Measurements from ENCODE around the gene BROX. TPM values are rescaled to one million over a fixed set of nuclear protein-coding genes. Genes with fewer than 3 reads are reported as not detected.

Gene BROX
- polyA plus RNA-seq, 2 of the 4 experiments (the other 2 are of a cell fraction) = 9.9 to 20.1 TPM

DNA sequence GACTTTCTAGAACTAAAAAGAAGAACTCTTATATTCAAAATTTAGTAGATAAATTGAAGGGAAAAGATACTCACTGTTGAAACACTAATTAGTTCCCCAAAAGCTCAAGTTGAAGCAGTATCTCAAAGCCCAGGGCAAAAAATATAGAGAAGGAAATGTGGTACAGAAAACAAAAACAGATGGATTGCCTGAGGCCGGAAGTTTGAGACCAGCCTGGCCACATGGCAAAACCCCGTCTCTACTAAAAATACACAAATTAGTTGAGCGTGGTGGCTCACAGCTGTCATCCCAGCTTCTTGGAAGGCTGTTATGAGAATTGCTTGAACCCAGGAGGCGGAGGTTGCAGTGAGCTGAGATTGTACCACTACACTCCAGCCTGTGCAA is 60.6 kb downstream of the BROX start:
- ATAC-seq = no peak
- no peak overlapping the region for H3K4me2 ChIP-seq
- CTCF ChIA-PET = interaction anchor here (0.6 kb wide), 1 partner anchor 309 kb away, joined by 3 read pairs; no protein-coding TSS in a partner anchor
- peaks cover 20% of the 10 kb centered on the region for H3K9me3 ChIP-seq
- H3K27ac ChIP-seq = no peak overlapping the region
- TF ChIP-seq HDAC2 (IDR thresholded peaks at IDR 0.05) = no peak
- no peak for TF ChIP-seq RAD21 (conservative IDR thresholded peaks at IDR 0.05 in 1 of 2, IDR thresholded peaks at IDR 0.05 in 1 of 2)
- no peak for TF ChIP-seq POLR2A (IDR thresholded peaks at IDR 0.05; ENCODE audit: low read length)
- no peak for TF ChIP-seq EP300 (IDR thresholded peaks at IDR 0.05)
- no peak for TF ChIP-seq KDM1A (IDR thresholded peaks at IDR 0.05; ENCODE audit: low read depth)
- TF ChIP-seq SMC3 (IDR thresholded peaks at IDR 0.05) = no peak
- no peak overlapping the region for H3K4me3 ChIP-seq
- H3K4me1 ChIP-seq = peaks cover 12% of the 10 kb centered on the region
- WGBS (ENCODE audit: missing lambda C conversion rate) = 69% methylated on average over 4 of the region's 4 CpGs
- FAIRE-seq = no peak
- no peak for DNase-seq (ENCODE audit: low read depth in 1 of 2, low spot score in 1 of 2)
- POLR2A ChIA-PET = no interaction called here

DNA sequence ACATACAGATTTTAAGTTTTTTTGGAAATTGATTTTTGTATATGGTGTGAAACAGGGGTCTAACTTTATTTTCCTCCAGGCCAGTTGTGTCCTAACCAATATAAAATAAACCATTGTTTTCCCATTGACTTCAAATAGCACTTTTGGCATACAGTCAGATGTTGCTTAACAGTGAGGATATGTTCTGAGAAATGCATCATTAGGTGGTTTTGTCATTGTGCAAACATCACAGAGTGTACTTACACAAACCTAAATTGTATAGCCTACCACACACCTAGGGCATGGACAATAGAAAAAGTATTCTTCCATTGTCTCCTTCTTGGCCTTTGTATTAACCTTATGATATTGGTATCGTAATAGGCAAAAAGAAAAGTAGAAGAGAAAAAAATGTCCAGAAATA is 65.1 kb downstream of the BROX start:
- H3K4me3 ChIP-seq = no peak overlapping the region
- TF ChIP-seq, protein P1, sequence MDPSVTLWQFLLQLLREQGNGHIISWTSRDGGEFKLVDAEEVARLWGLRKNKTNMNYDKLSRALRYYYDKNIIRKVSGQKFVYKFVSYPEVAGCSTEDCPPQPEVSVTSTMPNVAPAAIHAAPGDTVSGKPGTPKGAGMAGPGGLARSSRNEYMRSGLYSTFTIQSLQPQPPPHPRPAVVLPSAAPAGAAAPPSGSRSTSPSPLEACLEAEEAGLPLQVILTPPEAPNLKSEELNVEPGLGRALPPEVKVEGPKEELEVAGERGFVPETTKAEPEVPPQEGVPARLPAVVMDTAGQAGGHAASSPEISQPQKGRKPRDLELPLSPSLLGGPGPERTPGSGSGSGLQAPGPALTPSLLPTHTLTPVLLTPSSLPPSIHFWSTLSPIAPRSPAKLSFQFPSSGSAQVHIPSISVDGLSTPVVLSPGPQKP (IDR thresholded peaks at IDR 0.05; ENCODE audit: low read depth, low read length) = no peak
- TF ChIP-seq, protein P2, sequence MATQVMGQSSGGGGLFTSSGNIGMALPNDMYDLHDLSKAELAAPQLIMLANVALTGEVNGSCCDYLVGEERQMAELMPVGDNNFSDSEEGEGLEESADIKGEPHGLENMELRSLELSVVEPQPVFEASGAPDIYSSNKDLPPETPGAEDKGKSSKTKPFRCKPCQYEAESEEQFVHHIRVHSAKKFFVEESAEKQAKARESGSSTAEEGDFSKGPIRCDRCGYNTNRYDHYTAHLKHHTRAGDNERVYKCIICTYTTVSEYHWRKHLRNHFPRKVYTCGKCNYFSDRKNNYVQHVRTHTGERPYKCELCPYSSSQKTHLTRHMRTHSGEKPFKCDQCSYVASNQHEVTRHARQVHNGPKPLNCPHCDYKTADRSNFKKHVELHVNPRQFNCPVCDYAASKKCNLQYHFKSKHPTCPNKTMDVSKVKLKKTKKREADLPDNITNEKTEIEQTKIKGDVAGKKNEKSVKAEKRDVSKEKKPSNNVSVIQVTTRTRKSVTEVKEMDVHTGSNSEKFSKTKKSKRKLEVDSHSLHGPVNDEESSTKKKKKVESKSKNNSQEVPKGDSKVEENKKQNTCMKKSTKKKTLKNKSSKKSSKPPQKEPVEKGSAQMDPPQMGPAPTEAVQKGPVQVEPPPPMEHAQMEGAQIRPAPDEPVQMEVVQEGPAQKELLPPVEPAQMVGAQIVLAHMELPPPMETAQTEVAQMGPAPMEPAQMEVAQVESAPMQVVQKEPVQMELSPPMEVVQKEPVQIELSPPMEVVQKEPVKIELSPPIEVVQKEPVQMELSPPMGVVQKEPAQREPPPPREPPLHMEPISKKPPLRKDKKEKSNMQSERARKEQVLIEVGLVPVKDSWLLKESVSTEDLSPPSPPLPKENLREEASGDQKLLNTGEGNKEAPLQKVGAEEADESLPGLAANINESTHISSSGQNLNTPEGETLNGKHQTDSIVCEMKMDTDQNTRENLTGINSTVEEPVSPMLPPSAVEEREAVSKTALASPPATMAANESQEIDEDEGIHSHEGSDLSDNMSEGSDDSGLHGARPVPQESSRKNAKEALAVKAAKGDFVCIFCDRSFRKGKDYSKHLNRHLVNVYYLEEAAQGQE (IDR thresholded peaks at IDR 0.05) = no peak
- TF ChIP-seq, protein P3, sequence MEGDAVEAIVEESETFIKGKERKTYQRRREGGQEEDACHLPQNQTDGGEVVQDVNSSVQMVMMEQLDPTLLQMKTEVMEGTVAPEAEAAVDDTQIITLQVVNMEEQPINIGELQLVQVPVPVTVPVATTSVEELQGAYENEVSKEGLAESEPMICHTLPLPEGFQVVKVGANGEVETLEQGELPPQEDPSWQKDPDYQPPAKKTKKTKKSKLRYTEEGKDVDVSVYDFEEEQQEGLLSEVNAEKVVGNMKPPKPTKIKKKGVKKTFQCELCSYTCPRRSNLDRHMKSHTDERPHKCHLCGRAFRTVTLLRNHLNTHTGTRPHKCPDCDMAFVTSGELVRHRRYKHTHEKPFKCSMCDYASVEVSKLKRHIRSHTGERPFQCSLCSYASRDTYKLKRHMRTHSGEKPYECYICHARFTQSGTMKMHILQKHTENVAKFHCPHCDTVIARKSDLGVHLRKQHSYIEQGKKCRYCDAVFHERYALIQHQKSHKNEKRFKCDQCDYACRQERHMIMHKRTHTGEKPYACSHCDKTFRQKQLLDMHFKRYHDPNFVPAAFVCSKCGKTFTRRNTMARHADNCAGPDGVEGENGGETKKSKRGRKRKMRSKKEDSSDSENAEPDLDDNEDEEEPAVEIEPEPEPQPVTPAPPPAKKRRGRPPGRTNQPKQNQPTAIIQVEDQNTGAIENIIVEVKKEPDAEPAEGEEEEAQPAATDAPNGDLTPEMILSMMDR (IDR thresholded peaks at IDR 0.05) = no peak
- TF ChIP-seq CBX2 (IDR thresholded peaks at IDR 0.05; ENCODE audit: borderline replicate concordance, low read depth) (no peak), FOSL2 (IDR thresholded peaks at IDR 0.05) (no peak), FOSL2 (CRISPR knock-in tag; IDR thresholded peaks at IDR 0.05) (peak; percentile 29; the same call in 1 of the 2 replicates), HDAC2 (IDR thresholded peaks at IDR 0.05) (no peak), HOXA7 (CRISPR knock-in tag; IDR thresholded peaks at IDR 0.05) (no peak), CHD4 (IDR thresholded peaks at IDR 0.05; ENCODE audit: borderline replicate concordance) (no peak), ZSCAN20 (CRISPR knock-in tag; IDR thresholded peaks at IDR 0.05) (no peak), FOSB (CRISPR knock-in tag; IDR thresholded peaks at IDR 0.05) (no peak), CEBPB (IDR thresholded peaks at IDR 0.05) (peak; percentile 54 to 72), SREBF2 (IDR thresholded peaks at IDR 0.05) (no peak)
- ChIA-PET POLR2A (no interaction called here), CTCF (interaction anchor here (1.1 to 1.7 kb wide), 3 partner anchors 15 to 347 kb away, joined by 5 to 6 read pairs (median 5); no protein-coding TSS in a partner anchor)
- H3K9me3 ChIP-seq = no peaks in the 10 kb centered on the region
- H3K27ac ChIP-seq = peak overlapping the region in 1 of 2 experiments; percentile 51; a peak in 1 of 6 replicates
- 38% methylated on average over 1 of the region's 1 CpG for WGBS (ENCODE audit: missing lambda C conversion rate)
- ATAC-seq (peak in 1 of 2 experiments; percentile 29; a peak in 1 of 6 replicates), DNase-seq (ENCODE audit: low read depth in 1 of 2, low spot score in 1 of 2) (peak in 1 of 2 experiments; percentile 44), FAIRE-seq (no peak)
- H3K4me2 ChIP-seq = peak overlapping the region; percentile 56; the same call in 2 of the 3 replicates
- peaks cover 15% of the 10 kb centered on the region for H3K4me1 ChIP-seq
